Keratinocyte (primary cell): ENCODE data around the gene EFR3B.

Experiments used
- EZH2 ChIP-seq: IDR thresholded peaks from one replicate; pipeline ENCODE4 v1.6.1; 2012; ENCODE audit warnings: inconsistent platforms, mild to moderate bottlenecking, low read length, moderate library complexity
- TF ChIP-seq, protein P1 (sequence below), 3 experiments: IDR thresholded peaks in 1 of 3; conservative IDR thresholded peaks in 1 of 3; optimal IDR thresholded peaks in 1 of 3; 2 replicates in 2 of 3; 3 replicates in 1 of 3; pipeline versions ENCODE3 to v1.5.1; 2011; ENCODE audit warnings: low read length in 3 of 3, mild to moderate bottlenecking in 3 of 3, moderate library complexity in 2 of 3, control low read depth in 1 of 3, inconsistent platforms in 1 of 3; ENCODE audit not compliant: insufficient read depth in 2 of 3; ENCODE audit errors: extremely low read depth in 1 of 3

DNA sequence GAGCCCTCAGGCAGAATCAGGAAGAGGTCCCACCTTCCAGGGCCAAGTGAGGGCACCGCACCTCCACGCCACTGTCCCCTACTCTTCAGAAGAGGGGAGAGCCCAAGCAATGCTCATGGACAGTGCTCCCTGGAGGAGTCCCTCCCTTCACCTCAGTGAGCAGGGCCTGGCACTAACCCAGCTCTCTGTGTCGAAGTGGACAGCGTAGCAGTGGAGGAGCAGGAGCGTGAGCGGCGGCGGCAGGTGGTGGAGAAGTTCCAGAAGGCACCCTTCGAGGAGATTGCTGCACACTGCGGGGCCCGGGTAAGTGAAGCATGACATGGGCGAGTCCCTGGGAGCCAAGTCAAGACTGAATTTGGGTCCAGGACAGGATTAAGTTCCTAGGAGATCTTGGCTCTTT, 109.8 kb downstream of the EFR3B start:
- TF ChIP-seq, protein P1, sequence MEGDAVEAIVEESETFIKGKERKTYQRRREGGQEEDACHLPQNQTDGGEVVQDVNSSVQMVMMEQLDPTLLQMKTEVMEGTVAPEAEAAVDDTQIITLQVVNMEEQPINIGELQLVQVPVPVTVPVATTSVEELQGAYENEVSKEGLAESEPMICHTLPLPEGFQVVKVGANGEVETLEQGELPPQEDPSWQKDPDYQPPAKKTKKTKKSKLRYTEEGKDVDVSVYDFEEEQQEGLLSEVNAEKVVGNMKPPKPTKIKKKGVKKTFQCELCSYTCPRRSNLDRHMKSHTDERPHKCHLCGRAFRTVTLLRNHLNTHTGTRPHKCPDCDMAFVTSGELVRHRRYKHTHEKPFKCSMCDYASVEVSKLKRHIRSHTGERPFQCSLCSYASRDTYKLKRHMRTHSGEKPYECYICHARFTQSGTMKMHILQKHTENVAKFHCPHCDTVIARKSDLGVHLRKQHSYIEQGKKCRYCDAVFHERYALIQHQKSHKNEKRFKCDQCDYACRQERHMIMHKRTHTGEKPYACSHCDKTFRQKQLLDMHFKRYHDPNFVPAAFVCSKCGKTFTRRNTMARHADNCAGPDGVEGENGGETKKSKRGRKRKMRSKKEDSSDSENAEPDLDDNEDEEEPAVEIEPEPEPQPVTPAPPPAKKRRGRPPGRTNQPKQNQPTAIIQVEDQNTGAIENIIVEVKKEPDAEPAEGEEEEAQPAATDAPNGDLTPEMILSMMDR (optimal IDR thresholded peaks at IDR 0.05 in 1 of 3, IDR thresholded peaks at IDR 0.05 in 1 of 3, conservative IDR thresholded peaks at IDR 0.05 in 1 of 3; ENCODE audit: extremely low read depth in 1 of 3, insufficient read depth in 2 of 3, low read length in 3 of 3): no peak
- no peak for TF ChIP-seq EZH2
